Liver (tissue), 9 donors: ENCODE data around the gene B3GAT3. TPM values are rescaled to one million over a fixed set of nuclear protein-coding genes. Genes with fewer than 3 reads are reported as not detected.

Experiments used
- DNase-seq: peaks from one replicate; pipeline ENCODE4 v3.0.0-alpha.2; 2017; ENCODE audit warnings: low spot score
- H3K27ac ChIP-seq, 2 donors: one replicate each; pipeline ENCODE4 v1.7.0; 2013; ENCODE audit warnings: inconsistent platforms in 2 of 2, low read length in 2 of 2, control low read depth in 1 of 2, low read depth in 1 of 2, mild to moderate bottlenecking in 1 of 2
- H3K27me3 ChIP-seq, 4 donors: one replicate each; pipeline versions ENCODE4 v1.6.1 to v1.7.0; 2013; ENCODE audit warnings: low read length in 3 of 4, inconsistent platforms in 1 of 4, mild to moderate bottlenecking in 1 of 4, moderate library complexity in 1 of 4; ENCODE audit not compliant: control insufficient read depth in 4 of 4, insufficient read depth in 4 of 4
- H3K36me3 ChIP-seq, 4 donors: one replicate each; pipeline versions ENCODE4 v1.6.1 to v1.7.0; 2013; ENCODE audit warnings: low read length in 3 of 4, mild to moderate bottlenecking in 3 of 4, low read depth in 1 of 4, moderate library complexity in 1 of 4; ENCODE audit not compliant: control insufficient read depth in 4 of 4, insufficient read depth in 3 of 4
- H3K4me1 ChIP-seq, 4 donors: one replicate each; pipeline versions ENCODE4 v1.6.1 to v1.7.0; 2013; ENCODE audit warnings: low read length in 3 of 4, mild to moderate bottlenecking in 3 of 4, moderate library complexity in 1 of 4; ENCODE audit not compliant: control insufficient read depth in 4 of 4, insufficient read depth in 4 of 4
- H3K4me3 ChIP-seq, 3 donors: one replicate each; pipeline versions ENCODE4 v1.6.1 to v1.7.0; 2013; ENCODE audit warnings: low read length in 3 of 3, control low read depth in 1 of 3, low read depth in 1 of 3, mild to moderate bottlenecking in 1 of 3
- H3K9ac ChIP-seq, 2 donors: one replicate each; pipeline ENCODE4 v1.7.0; 2013; ENCODE audit warnings: low read length in 2 of 2, mild to moderate bottlenecking in 2 of 2, moderate library complexity in 2 of 2, control low read depth in 1 of 2, low read depth in 1 of 2
- H3K9me3 ChIP-seq, 4 donors: one replicate each; pipeline versions ENCODE4 v1.6.1 to v1.7.0; 2013; ENCODE audit warnings: low read length in 3 of 4; ENCODE audit not compliant: control insufficient read depth in 4 of 4
- EGR1 ChIP-seq, 2 donors: IDR thresholded peaks; 2 replicates each; pipeline ENCODE4 v1.6.1; 2016 to 2018; ENCODE audit warnings: antibody characterized with exemption in 2 of 2, low read depth in 2 of 2
- FOXA1 ChIP-seq: IDR thresholded peaks from 2 replicates; pipeline ENCODE4 v1.6.1; 2016; ENCODE audit warnings: antibody characterized with exemption
- FOXA2 ChIP-seq: IDR thresholded peaks from 2 replicates; pipeline ENCODE4 v1.6.1; 2016; ENCODE audit warnings: antibody characterized with exemption
- GABPA ChIP-seq, 2 donors: IDR thresholded peaks in 1 of 2; conservative IDR thresholded peaks in 1 of 2; 2 replicates each; pipeline ENCODE4 v1.6.1; 2016; ENCODE audit warnings: antibody characterized with exemption in 2 of 2, mild to moderate bottlenecking in 1 of 2, moderate library complexity in 1 of 2
- HNF4A ChIP-seq, 2 donors: conservative IDR thresholded peaks; 2 replicates each; pipeline ENCODE4 v1.6.1; 2016; ENCODE audit warnings: antibody characterized with exemption in 2 of 2, mild to moderate bottlenecking in 2 of 2
- HNF4G ChIP-seq: IDR thresholded peaks from 2 replicates; pipeline ENCODE4 v1.6.1; 2016; ENCODE audit warnings: antibody characterized with exemption
- JUND ChIP-seq, 2 donors: IDR thresholded peaks; 2 replicates each; pipeline ENCODE4 v1.6.1; 2016; ENCODE audit warnings: antibody characterized with exemption in 2 of 2
- NR2F2 ChIP-seq: IDR thresholded peaks from 2 replicates; pipeline ENCODE4 v1.6.1; 2016; ENCODE audit warnings: antibody characterized with exemption
- RAD21 ChIP-seq, 2 donors: IDR thresholded peaks; 2 replicates each; pipeline ENCODE4 v1.6.1; 2016; ENCODE audit warnings: antibody characterized with exemption in 2 of 2, mild to moderate bottlenecking in 2 of 2
- RXRA ChIP-seq, 2 donors: IDR thresholded peaks; 2 replicates each; pipeline ENCODE4 v1.6.1; 2017 to 2018; ENCODE audit warnings: antibody characterized with exemption in 2 of 2, mild to moderate bottlenecking in 1 of 2
- SP1 ChIP-seq: IDR thresholded peaks from 2 replicates; pipeline ENCODE4 v1.6.1; 2018; ENCODE audit warnings: antibody characterized with exemption, mild to moderate bottlenecking
- TAF1 ChIP-seq: conservative IDR thresholded peaks from 2 replicates; pipeline ENCODE4 v1.6.1; 2016; ENCODE audit warnings: antibody characterized with exemption, mild to moderate bottlenecking
- YY1 ChIP-seq: IDR thresholded peaks from 2 replicates; pipeline ENCODE4 v1.6.1; 2016; ENCODE audit warnings: antibody characterized with exemption, mild to moderate bottlenecking
- whole genome bisulfite sequencing: extraction: QIAGEN DNeasy Blood & Tissue Kit; methylation state at CpG from one replicate; pipeline ENCODE4 v1.1.7; 2013; 5-methylcytosine and 5-hydroxymethylcytosine counted together
- polyA plus RNA-seq, 2 donors: library from polyadenylated mRNA; stranded (reverse) in 1 of 2; unstranded in 1 of 2; fragments of 200-250 nt in 1 of 2; fragments of >200 nt in 1 of 2; fragmentation: Nextera tagmentation in 1 of 2; extraction: Ambion mirVana in 1 of 2; gene quantifications; one replicate each; pipeline versions ENCODE4 v1.2.1 to v1.2.3, GENCODE V29; 2013 to 2015
- total RNA-seq, 2 donors: library from RNA; depleted of rRNA; stranded (reverse); fragments of >200 nt; gene quantifications; one replicate each; pipeline ENCODE4 v1.2.3, GENCODE V29; 2014
- TF ChIP-seq, protein P1 (sequence below): fragments of 150-350 bp; IDR thresholded peaks from 2 replicates; pipeline ENCODE4 v1.5.1; 2017; ENCODE audit warnings: improper control_type of control experiment, low read depth, low read length; ENCODE audit not compliant: missing input control
- TF ChIP-seq, protein P2 (sequence below): IDR thresholded peaks from 2 replicates; pipeline ENCODE4 v1.6.1; 2016; ENCODE audit warnings: antibody characterized with exemption, mild to moderate bottlenecking
- TF ChIP-seq, protein P3 (sequence below): IDR thresholded peaks from 2 replicates; pipeline ENCODE4 v1.6.1; 2016; ENCODE audit warnings: antibody characterized with exemption
- TF ChIP-seq, protein P4 (sequence below): IDR thresholded peaks from 2 replicates; pipeline ENCODE4 v1.6.1; 2016; ENCODE audit warnings: antibody characterized with exemption
- donor health status: healthy.
- donor health status: healthy.
- donor health status: healthy.
- donor health status: healthy.
- donor health status: healthy.

The B3GAT3 gene
- total and polyA plus RNA-seq, 4 donors: 13.1 to 29.2 (median 17.8) TPM

DNA sequence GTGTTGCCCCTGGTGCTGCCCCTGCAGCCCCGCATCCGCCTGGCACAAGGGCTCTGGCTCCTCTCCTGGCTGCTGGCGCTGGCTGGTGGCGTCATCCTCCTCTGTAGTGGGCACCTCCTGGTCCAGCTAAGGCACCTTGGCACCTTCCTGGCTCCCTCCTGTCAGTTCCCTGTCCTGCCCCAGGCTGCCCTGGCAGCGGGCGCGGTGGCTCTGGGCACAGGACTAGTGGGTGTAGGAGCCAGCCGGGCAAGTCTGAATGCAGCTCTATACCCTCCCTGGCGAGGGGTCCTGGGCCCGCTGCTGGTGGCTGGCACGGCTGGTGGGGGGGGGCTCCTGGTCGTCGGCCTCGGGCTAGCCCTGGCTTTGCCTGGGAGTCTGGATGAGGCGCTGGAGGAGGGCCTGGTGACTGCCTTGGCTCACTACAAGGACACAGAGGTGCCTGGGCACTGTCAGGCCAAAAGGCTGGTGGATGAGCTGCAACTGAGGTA, 8.5 kb downstream of the B3GAT3 start:
- Histone ChIP-seq H3K27me3 (no peaks in the 10 kb centered on the region), H3K36me3 (peaks cover 0 to 21% (median 2%) of the 10 kb centered on the region in 4 donors), H3K9me3 (no peaks in the 10 kb centered on the region), H3K4me3 (no peak overlapping the region), H3K4me1 (peaks cover 7 to 30% (median 18%) of the 10 kb centered on the region in 4 donors), H3K9ac (no peak overlapping the region), H3K27ac (peak overlapping the region; percentile 73 to 88)
- TF ChIP-seq, protein P1, sequence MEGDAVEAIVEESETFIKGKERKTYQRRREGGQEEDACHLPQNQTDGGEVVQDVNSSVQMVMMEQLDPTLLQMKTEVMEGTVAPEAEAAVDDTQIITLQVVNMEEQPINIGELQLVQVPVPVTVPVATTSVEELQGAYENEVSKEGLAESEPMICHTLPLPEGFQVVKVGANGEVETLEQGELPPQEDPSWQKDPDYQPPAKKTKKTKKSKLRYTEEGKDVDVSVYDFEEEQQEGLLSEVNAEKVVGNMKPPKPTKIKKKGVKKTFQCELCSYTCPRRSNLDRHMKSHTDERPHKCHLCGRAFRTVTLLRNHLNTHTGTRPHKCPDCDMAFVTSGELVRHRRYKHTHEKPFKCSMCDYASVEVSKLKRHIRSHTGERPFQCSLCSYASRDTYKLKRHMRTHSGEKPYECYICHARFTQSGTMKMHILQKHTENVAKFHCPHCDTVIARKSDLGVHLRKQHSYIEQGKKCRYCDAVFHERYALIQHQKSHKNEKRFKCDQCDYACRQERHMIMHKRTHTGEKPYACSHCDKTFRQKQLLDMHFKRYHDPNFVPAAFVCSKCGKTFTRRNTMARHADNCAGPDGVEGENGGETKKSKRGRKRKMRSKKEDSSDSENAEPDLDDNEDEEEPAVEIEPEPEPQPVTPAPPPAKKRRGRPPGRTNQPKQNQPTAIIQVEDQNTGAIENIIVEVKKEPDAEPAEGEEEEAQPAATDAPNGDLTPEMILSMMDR: no peak
- TF ChIP-seq SP1 (no peak), RXRA (IDR thresholded peaks at IDR 0.05) (no peak), FOXA2 (no peak), RAD21 (IDR thresholded peaks at IDR 0.05) (no peak), EGR1 (IDR thresholded peaks at IDR 0.05; ENCODE audit: low read depth in 2 of 2) (no peak), YY1 (no peak), TAF1 (no peak), NR2F2 (no peak), HNF4G (no peak)
- TF ChIP-seq, protein P2, sequence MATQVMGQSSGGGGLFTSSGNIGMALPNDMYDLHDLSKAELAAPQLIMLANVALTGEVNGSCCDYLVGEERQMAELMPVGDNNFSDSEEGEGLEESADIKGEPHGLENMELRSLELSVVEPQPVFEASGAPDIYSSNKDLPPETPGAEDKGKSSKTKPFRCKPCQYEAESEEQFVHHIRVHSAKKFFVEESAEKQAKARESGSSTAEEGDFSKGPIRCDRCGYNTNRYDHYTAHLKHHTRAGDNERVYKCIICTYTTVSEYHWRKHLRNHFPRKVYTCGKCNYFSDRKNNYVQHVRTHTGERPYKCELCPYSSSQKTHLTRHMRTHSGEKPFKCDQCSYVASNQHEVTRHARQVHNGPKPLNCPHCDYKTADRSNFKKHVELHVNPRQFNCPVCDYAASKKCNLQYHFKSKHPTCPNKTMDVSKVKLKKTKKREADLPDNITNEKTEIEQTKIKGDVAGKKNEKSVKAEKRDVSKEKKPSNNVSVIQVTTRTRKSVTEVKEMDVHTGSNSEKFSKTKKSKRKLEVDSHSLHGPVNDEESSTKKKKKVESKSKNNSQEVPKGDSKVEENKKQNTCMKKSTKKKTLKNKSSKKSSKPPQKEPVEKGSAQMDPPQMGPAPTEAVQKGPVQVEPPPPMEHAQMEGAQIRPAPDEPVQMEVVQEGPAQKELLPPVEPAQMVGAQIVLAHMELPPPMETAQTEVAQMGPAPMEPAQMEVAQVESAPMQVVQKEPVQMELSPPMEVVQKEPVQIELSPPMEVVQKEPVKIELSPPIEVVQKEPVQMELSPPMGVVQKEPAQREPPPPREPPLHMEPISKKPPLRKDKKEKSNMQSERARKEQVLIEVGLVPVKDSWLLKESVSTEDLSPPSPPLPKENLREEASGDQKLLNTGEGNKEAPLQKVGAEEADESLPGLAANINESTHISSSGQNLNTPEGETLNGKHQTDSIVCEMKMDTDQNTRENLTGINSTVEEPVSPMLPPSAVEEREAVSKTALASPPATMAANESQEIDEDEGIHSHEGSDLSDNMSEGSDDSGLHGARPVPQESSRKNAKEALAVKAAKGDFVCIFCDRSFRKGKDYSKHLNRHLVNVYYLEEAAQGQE: no peak
- TF ChIP-seq, protein P3, sequence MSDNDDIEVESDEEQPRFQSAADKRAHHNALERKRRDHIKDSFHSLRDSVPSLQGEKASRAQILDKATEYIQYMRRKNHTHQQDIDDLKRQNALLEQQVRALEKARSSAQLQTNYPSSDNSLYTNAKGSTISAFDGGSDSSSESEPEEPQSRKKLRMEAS: no peak
- TF ChIP-seq, protein P4, sequence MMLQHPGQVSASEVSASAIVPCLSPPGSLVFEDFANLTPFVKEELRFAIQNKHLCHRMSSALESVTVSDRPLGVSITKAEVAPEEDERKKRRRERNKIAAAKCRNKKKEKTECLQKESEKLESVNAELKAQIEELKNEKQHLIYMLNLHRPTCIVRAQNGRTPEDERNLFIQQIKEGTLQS: no peak
- DNase-seq: no peak
- 54% methylated on average over 15 of the region's 15 CpGs for WGBS

DNA sequence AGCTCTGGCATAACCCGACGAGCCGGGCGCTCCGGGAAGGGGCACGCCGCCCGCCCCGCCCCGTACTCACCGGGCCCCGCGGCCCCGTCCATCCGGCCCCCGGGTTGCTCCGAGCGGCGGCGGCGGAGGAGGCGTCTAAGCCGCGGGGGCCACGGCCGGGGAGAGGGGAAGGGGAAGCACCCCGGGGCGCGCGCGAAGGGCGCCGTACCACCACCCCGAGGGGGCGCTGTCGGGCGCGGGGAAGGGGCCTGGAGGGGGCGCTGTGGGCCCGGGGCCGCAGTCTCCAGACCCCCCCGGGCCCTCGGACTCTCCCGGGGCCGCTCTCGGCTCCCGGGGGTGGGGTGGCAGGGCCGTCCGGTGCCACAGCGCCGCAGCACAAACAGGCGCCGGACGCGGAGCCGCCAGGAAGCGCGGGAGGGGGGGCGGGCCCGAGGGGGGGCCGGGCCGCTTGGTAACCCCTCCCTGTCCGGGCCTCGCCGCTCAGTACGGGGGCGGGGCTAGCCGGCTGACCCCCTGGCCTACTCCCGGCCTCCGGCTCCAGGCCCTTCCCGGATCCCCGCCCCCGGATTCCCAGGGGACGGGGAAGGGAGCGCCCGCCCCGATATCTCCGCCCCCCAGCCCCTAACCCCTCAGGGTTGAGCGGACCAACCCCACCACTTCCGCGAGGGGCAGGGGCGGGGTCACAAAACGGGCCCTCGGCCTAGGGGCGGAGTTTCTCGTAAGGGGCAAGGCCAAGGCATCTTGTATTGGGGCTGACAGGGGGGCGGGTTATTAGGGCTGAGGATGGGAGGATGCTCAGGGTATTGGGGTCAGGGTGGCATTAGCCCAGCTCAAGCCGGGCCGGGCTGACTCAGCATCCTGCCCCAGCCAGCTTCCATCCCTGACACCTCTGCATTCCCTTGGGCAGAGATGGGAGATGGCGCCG, 9.2 kb downstream of the B3GAT3 start, which contains the start of the genes EML3 and ROM1:
Gene EML3, minus strand, starts transcription at position 410 of the 925 bp plus-strand sequence. Its CDS starts 318 bp downstream, at position 92.
Gene ROM1, plus strand, starts transcription at position 892 of the 925 bp plus-strand sequence. Its CDS starts 25 bp downstream, at position 917.
- Histone ChIP-seq H3K27me3 (no peaks in the 10 kb centered on the region), H3K27ac (peak within 1 kb of the TSS; percentile 76 to 88), H3K36me3 (peaks cover 0 to 24% (median 2%) of the 10 kb centered on the region in 4 donors), H3K4me1 (peaks cover 7 to 34% (median 20%) of the 10 kb centered on the region in 4 donors), H3K4me3 (peak within 1 kb of the TSS; percentile 64 to 83 (median 76)), H3K9ac (peak within 1 kb of the TSS; percentile 21 to 48), H3K9me3 (no peaks in the 10 kb centered on the region)
- DNase-seq: peak; percentile 84
- TF ChIP-seq, protein P3: no peak
- TF ChIP-seq NR2F2 (peak; percentile 71), EGR1 (IDR thresholded peaks at IDR 0.05; ENCODE audit: low read depth in 2 of 2) (peak; percentile 75 to 85), SP1 (peak; percentile 10), GABPA (IDR thresholded peaks at IDR 0.05 in 1 of 2, conservative IDR thresholded peaks at IDR 0.05 in 1 of 2) (peak in 1 of 2 donors; percentile 54), HNF4A (conservative IDR thresholded peaks at IDR 0.05) (peak in 1 of 2 donors; percentile 6), RAD21 (IDR thresholded peaks at IDR 0.05) (peak in 1 of 2 donors; percentile 5), HNF4G (no peak), JUND (IDR thresholded peaks at IDR 0.05) (no peak), FOXA1 (no peak)
- TF ChIP-seq, protein P1: peak; percentile 77
- WGBS: 3% methylated on average over 91 of the region's 91 CpGs
